ENCODE results near the gene SH3BP5.

DNA sequence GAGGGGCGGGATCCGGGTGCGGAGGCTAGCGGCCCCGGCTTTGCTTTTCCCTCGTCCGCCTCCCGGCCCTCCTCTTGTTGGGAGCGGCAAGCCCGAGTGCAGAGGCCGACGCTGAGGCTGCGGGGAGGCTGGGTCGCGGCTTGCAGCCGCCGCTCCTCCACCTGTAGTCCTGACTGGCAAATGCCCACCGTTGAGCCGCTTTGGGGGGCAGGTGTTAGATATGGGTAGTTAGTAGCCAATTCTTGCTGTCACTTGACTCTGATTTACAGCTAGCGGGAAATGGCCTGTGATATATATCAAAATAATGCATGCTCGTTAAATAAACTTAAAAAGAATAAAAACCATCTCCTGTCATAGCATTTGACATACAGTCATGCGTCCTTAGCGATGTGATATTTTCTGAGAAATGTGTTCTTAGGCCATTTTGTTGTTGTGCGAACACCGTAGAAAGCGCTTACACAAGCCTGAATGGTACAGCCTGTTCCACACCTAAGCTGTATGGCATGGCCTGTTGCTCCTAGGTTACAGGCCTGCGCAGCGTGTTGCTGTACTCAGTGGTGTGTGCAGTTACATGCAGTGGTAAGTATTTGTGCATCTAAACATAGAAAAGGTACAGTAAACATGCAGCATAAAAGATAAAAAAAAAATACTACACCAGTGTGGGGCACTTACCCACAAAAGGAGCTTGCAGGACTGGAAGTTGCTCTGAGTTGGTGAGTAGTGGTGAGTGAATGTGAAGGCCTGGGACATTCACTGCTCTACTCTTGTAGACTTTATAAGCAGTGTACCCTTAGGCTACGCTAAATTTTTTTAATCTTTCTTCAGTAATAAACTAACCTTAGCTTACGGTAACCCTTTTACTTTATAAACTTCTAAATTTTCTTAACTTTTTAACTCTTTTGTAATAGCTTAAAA lies 125.5 kb downstream of the SH3BP5 start:
- TF ChIP-seq, protein P1, sequence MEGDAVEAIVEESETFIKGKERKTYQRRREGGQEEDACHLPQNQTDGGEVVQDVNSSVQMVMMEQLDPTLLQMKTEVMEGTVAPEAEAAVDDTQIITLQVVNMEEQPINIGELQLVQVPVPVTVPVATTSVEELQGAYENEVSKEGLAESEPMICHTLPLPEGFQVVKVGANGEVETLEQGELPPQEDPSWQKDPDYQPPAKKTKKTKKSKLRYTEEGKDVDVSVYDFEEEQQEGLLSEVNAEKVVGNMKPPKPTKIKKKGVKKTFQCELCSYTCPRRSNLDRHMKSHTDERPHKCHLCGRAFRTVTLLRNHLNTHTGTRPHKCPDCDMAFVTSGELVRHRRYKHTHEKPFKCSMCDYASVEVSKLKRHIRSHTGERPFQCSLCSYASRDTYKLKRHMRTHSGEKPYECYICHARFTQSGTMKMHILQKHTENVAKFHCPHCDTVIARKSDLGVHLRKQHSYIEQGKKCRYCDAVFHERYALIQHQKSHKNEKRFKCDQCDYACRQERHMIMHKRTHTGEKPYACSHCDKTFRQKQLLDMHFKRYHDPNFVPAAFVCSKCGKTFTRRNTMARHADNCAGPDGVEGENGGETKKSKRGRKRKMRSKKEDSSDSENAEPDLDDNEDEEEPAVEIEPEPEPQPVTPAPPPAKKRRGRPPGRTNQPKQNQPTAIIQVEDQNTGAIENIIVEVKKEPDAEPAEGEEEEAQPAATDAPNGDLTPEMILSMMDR (IDR thresholded peaks at IDR 0.05) = no peak
- TF ChIP-seq POLR2A (IDR thresholded peaks at IDR 0.05) = peak in 1 of 3 donors; percentile 10
